NCI-H748 treated with DMSO at 0.1 percent for 48 hours (cell line): ENCODE results near the gene RPS10.

Experiments used
- DNase-seq: peaks from one replicate; lab custom pipeline; 2025; lab: John Stamatoyannopoulos, UW

Gene RPS10

GRCh38 chr6:34425498-34426410 is at the start of gene RPS10:
Gene RPS10, minus strand, starts transcription at chr6:34426069. Its CDS starts 848 bp downstream, at chr6:34425221.
- DNase-seq, result peak; percentile 92

DNA sequence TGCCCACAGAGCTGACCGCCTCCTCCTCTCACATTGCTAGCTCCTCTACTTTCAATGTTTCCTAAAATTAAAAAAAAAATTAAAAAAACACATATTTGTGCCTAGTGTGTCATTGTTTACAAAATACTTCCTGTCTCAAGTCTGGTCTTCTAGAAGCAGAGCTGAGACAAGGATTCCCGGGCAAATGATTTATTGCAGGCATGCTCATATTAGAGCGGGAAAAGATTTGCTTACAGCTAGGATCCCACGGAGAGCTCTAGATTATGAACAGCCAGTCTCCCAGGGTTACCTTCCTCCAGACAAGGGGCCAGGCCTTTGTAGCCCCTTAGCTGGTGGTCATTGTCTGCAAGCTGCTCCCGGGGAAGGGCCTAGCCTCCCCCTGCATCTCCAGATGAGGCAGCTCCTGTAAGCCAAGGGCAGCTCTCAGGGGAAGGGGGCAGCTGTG is 49.4 kb upstream of the RPS10 start:
- no peak for DNase-seq

- no peak for DNase-seq
Observed at GRCh38 chr6:34474754-34475153, 48.9 kb upstream of the RPS10 start.

DNA sequence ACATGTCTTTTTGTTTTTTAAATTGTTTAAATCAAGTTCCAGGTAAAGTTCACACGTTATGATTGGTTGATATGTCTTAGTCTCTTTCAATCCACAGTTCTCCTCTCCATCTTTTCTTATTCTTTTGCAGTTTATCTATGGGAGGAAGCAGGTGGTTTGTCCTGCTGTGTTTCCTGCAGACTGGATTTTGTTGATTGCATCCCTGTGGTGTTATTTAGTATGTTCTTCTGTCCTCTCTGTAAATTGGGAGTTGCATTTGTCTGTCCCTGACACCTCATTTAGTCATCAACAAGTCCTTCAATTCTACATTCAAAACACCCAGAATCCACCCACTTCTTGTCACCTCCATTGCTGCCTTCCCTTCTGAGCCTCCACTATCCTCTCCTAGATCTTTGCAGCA is 48.1 kb upstream of the RPS10 start:
- no peak for DNase-seq

DNA sequence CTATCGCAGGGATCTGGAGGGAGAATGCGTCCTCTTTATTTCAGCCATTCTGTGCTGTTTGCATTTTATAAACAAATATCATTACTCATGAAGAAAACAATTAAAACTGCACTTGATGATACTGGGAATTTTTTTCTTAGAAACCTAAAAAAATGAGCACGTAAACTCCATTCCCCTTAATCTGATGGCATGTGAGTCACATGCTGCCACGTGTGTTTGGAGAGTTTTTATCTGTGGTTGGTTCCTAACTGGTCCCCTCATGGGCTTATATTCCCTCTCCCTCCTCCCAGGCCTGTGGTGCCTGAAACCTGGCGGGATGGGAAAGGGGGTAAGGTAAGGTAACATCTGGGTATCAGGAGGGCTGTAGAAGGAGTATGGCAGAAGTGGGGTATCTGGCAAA is 46.6 kb upstream of the RPS10 start:
- no peak for DNase-seq

GRCh38 chr6:34469499-34469898 is 43.6 kb upstream of the RPS10 start:
- no peak for DNase-seq

DNA sequence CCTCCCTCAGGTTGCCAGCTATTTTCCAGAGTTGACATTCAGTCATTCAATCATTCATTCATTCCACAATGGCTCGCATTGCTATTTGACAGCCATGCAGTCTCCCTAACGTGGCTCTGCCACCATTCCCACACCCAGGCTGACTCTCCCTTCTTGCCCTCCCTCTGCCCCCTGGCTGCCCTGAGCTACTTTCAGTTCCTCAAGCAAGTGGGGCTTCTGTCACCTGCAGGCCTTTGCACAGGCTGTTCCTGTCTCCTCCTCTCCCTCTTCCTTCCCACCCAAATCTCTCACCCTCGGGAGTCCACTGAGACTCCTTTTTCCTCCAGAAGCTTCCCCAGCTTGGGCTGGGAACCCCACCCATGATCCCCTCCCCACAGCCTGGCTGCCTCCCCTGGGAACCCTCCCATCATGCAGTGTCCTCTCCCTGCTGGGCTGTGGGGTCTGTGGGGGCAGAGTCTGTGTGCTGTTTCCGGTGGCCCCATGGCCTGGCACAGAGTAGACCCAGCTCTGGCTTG is 42.6 kb upstream of the RPS10 start:
- DNase-seq, result no peak

DNA sequence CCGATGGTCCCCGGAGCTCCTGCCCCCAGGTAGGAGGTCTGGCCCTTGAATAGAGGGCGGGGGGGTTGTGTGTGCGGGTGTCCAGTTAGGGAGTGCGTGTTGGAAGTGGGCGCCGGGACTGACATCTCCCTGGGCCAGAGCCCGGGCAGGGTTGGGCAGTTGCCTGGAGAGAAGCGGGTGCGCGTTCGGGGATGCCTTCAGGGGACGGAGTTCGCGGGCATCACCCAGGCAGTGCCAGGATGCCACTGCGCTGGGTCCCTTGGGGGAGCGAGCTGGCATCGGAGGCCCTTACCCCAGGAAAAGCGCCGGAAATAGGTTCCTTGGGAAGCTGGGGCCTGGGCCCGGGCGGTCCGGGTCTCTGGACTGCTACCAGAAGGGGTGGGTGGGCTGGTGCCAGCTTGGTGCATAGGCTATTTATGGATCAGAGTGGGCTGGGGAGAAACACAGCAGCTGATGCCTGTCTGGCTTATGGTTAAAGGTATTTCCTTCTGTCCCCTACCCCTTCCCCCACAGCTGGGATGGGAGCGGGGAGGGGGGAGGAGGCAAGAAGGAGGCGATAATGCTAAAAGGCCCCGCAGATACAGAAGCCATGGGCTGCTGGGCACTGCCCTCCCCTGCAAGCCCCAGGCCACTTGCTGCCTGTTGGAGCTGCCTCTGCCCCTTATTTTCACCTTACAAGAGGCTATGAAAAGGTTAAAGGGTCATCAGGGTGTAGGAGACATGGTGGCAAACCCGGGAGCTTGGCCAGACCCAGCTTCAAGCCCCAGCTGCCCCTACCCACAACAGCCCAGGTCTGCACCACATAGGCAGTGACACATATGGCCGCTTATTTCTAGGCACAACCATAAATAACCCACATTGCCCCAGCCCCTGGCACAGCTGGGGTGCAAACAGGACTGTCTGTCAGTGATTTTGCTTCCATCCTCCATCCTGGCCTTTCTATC is 40.6 kb upstream of the RPS10 start:
- DNase-seq, result no peak

DNA sequence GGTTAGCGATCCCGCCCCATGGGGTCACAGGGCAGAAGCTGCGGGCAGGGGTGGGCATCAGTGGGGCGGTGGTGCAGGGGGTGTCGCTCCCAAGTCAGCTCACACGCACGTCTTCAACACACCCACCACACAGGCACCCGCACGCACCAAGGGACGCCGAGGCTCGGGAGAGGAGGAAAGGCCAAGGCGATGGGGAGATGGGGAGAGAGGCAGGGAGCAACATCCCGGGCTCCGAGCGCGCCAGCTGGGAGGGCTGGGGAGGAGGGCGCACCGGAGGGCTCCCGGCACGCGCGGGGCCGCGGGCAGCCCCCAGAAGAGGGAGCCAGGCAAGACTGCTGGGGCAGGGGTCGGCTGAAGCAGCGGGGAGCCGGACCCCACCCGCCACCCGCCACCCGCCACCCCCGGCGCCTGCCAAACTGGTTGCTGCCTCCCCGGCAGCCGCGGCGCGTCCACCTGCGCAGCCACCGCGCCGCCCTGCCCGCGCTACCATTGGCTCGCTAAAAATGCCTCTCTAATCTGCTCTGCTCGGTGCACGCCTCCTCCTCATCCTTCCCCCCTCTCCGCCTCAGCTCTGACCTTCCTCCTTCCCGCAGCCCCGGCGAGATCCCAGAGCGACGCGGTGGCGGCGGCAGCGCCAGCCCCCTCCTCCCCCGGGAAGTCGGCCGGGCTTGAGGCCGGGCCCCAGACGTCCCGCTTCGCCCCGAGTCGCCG is 39.8 kb upstream of the RPS10 start, which contains the start of gene PACSIN1:
Gene PACSIN1, plus strand, starts transcription at position 546 of the 711 bp plus-strand sequence. CDS start 60,230 bp downstream, outside the sequence.
- DNase-seq, result peak; percentile 63

DNA sequence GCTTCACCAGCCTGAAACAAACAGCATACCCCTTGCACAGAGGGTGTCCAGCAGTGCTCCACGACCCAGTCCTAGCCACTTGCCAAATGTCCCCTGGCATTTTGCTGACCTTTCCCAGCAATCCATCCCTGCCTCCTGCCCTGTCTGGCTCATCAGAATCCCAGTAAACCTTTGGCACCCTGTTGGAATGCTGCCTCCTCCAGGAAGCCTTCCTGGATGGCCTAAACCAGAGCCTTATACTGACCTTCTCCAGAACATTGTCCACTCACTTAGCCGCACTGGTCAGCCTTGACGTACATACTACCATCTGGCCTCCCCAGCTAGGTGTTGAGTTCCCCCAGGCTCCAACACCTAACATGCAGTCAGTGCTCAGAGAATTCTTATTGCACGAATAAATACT is 38.0 kb upstream of the RPS10 start:
- no peak for DNase-seq

GRCh38 chr6:34463299-34463698 is 37.4 kb upstream of the RPS10 start:
- no peak for DNase-seq

DNA sequence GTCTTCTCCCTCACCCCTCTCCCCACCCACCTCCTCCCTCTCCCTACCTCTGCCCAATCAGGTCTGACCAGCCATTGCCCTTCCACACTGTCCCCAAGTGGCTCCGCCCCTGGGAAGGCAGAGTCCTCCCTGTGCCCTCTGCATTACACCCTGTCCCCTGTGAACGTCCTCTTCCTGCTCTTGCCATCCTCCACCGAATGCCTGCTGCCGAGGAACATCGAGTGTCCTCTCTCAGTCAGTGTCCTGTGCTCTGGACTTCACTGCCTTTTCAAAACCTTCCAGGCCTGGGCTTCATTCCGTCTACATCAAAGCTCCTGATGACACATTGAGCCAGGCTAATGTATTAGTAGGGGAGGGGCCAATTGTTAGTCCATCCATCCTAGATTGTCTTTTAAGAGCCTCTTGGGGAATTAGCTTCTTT is 36.7 kb upstream of the RPS10 start:
- peak; percentile 44 for DNase-seq

GRCh38 chr6:34462010-34462409 is 36.1 kb upstream of the RPS10 start:
- no peak for DNase-seq

- no peak for DNase-seq
Observed at GRCh38 chr6:34460796-34461507, 35.1 kb upstream of the RPS10 start.

DNA sequence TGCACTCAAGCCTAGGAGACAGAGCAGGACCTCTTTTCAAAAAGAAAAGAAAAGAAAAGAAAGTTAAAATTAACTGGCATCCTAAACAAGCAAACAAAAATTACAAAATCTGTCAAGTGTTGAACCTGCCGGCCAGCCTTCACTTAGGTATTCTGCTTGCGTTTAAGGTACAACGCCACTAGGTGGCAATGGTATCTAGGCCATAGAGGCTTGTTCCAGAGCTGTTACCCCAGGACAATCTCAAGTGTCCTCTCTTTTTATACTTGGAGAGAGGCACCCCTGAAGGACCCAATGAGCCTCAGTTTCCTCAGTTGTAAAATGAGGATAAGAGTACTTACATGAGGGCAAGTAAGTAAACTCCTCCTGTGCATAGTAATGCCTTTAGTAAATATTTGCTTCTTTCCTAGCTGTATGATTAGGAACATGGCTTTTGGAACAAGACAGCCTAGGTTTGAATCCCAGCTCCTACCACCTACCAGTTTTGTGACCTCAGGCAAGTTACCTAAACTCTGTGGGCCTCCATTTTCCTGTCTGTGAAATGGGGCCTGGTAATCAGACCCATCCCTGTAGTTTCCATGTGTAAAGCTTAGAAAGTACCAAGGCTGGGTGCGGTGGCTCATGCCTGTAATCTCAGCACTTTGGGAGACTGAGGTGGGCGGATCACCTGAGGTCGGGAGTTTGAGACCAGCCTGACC is 34.2 kb upstream of the RPS10 start:
- peak; percentile 66 for DNase-seq

DNA sequence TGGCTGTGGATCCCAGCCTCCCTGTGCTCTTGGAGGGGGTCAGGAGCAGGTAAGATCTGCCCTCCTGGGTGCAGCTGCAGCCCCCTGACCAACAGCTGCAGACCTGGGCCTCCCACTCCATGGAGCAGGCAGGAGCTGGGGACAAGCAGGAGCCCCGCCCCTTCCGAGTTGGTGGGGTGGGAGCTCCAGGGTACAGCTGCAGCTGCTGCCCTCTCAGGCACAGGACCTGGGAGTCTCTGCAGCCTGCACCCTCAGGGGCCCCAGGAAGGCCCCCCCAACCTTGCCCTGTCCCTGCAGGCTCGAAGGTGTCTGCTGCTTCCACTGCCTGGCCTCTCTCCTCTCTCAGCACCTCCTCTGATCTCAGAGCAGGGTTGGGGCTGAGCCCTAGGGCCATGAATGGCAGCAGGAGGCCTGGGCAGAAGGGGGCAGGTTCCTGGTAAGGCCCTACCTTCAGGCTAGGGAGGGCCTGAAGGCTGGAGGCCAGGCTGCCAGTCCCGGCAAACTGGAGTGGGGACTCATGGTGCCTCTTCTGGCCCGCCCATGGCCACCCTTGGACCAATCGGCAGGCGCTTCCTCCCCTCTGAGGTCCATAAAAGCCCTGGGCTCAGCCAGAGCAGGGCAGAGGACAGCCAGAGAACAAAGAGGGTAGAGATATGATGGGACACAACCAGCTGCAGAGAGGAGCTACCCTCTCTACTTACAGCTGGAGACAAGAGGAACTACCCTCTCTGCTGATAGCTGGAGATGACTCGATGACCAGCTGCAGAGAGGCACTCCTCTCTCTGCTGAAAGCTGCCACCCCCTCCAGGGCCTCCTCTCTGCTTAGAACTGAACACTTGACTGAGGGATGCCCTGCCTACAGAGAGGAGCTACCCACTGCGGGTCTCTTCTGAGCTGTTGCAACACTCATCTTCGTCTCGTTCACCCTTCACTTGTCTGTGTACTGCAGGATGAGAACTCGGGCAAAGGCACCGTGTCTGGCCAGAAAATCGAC is 32.2 kb upstream of the RPS10 start:
- DNase-seq, result no peak

DNA sequence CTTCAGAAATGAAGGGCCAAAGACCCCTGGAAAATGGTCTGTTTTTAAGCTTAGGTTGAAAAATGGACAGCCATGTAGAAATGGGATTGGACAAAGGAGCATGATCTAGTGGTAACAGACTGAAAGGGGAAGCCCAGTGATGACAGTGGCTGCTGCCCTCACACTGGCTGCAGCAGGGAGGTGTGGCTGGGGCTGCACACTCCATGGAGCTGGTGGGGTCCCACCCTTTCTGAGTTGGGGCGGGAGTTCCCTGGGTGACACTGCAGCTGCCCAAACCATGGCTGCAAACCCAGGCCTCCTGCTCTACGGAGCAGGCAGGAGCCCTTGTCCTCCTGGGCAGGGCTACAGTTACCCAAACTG is 31.5 kb upstream of the RPS10 start:
- DNase-seq, result no peak

DNA sequence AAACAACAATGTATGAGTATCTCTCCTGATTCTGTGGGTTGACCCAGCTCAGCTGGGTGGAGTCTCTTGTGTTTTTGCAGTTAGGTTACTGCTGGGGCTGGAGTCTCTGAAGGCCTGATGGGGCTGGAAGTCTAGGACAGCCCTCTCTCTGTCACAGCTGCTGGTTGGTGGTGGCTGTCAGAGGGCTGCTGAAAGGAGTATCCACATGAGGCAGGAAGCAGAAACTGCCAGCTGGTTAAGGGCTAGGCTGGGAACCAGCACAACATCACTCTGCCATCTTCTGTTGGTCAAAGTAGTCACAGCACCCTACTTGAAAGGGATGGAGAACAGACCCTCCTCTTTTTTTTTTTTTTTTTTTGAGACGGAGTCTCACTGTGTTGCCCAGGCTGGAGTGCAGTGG is 30.0 kb upstream of the RPS10 start:
- DNase-seq, result no peak

GRCh38 chr6:34451192-34451591 is 25.3 kb upstream of the RPS10 start:
- no peak for DNase-seq
